GM10266 (cell line): Measurements from ENCODE around the gene PLOD1.

Experiments used
- DNase-seq: peaks from one replicate; pipeline ENCODE4 v3.0.0; 2012; ENCODE audit errors: extremely low spot score
- CTCF ChIP-seq: IDR thresholded peaks from 2 replicates; pipeline ENCODE4 v1.5.1; 2012; ENCODE audit warnings: mild to moderate bottlenecking, low read depth; ENCODE audit not compliant: control insufficient read depth, insufficient read depth; ENCODE audit errors: missing control alignments

PLOD1 gene

GRCh38 chr1:11982010-11982392 lies 47.5 kb downstream of the PLOD1 start:
- DNase-seq: no peak
- no peak for TF ChIP-seq CTCF

- TF ChIP-seq CTCF: no peak
- no peak for DNase-seq
Observed at GRCh38 chr1:11984121-11984520, 49.6 kb downstream of the PLOD1 start.

- no peak for TF ChIP-seq CTCF
- DNase-seq: no peak
Observed at GRCh38 chr1:11984576-11984975, 50.1 kb downstream of the PLOD1 start.

GRCh38 chr1:11985171-11985570 lies 50.7 kb downstream of the PLOD1 start:
- TF ChIP-seq CTCF: no peak
- no peak for DNase-seq

- DNase-seq: no peak
- TF ChIP-seq CTCF: no peak
Observed at GRCh38 chr1:11985851-11986250, 51.3 kb downstream of the PLOD1 start.

- DNase-seq: no peak
Observed at GRCh38 chr1:11989669-11990068, 55.2 kb downstream of the PLOD1 start.

More at GRCh38 chr1:11989669-11990068, 55.2 kb downstream of the PLOD1 start:
- no peak for TF ChIP-seq CTCF
